Measurements from ENCODE around the gene GLB1L2.

Gene GLB1L2

GRCh38 chr11:134389464-134390180, 57.8 kb downstream of the GLB1L2 start:
- no peak for DNase-seq

DNA sequence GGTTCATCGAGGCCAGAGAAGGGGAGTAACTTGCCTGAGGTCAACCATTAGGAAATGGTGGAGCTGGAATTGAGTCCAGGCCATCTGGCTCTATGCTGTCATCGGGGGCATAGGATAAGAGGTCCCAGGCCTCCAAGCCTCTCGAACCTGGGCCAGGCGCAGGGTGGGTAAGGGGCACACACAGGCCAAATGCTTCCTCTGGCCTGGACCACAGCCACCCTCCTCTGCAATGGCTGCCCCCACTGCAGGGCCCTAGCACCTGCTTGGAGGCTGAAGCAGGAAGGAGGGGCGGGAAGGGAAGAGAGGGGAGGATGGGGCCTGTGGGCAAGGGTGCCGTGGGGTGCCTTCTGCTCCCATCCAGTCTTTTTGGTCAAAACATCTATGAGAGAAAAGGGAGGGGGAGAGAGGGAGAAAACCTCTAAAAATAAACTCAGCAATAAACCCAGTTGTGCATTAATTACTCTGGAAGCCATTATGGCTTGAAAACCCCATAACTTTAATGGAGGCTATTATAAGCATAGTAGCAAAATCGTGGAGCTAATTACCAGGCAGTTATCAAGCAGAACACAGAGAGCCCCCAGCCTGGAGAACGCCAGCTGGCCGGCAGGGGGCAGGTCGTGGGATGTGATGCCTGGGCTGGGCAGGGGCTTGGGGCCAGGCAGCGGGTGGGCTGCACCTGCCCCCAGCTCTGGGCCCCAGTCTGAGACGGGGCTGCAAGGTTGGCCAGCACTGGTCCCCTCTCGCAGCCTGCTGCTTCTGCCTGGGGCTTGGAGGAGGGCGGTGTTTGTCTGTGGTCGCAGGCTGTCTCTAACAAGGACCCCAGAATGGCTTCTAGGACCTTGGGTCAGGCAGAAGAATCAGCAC, 59.1 kb downstream of the GLB1L2 start:
- DNase-seq: no peak

GRCh38 chr11:134391656-134392055, 59.9 kb downstream of the GLB1L2 start:
- no peak for DNase-seq

DNA sequence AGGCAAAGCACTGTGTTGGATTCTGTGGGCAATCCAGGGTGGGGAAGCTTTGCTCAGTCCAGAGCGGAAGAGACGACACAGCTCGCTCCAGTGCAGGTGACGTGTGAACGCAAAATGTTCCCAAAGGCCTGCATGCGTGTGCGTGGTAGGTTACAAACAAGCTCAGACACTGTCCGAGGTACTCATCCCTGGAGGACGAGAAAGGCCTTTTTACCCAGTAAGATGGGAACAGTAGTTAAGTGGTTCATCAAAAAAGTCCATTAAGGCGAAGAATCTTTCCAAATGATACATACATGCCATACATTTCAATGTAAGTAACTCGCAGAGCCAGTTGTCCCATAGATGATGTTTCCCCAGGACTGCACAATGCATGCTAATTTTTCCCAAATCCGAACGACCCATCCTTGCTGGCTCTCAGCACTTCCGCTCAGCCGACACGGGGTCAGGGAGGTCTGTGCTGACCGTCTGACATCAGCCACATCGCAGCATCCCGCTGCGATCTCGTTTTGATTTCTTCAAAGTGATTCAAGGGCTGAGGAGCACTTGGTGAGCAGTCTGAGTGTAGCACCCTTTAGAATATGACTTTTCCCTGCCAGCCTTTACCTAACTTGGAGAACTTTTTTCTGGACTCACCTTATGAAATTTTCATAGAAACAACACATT, 61.3 kb downstream of the GLB1L2 start:
- no peak for DNase-seq

GRCh38 chr11:134393638-134394037, 61.9 kb downstream of the GLB1L2 start:
- no peak for DNase-seq

- no peak for DNase-seq
Measured at GRCh38 chr11:134394311-134394710, 62.5 kb downstream of the GLB1L2 start.

GRCh38 chr11:134395002-134395401, 63.2 kb downstream of the GLB1L2 start:
- no peak for DNase-seq

DNA sequence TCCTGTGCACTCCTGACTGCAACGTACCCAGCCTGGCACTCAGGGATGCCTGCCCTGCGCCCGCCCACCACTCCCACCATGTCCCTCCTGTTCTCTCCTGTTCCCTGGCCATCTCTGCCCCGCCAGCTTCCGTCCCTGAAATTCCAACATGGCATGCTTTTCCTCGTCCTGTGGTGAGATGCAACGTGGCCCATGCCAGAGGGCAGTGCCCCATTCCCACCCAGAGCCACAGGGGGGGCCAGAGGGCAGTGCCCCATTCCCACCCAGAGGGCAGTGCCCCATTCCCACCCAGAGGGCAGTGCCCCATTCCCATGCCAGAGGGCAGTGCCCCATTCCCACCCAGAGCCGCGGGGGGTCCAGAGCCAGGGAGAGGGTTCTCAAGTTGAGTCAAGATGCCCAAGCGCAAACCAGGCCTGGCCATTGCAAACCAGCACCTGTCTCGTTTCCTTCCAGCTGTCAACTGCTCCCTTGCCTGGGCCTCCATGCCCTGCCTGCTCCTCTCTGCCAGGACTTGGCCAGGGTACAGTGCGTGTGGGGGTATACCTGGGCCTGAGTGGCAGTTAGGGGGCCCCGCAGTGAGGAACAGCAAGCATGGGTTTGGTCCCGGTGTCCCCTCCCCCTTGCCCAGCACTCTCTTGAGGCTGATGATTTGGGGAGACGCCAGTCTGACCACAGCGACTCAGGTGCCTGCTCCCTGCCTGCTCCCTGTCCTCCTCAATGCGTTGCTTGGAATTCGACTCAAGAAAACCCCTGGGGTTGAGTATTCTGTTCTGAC, 65.7 kb downstream of the GLB1L2 start:
- DNase-seq: no peak

DNA sequence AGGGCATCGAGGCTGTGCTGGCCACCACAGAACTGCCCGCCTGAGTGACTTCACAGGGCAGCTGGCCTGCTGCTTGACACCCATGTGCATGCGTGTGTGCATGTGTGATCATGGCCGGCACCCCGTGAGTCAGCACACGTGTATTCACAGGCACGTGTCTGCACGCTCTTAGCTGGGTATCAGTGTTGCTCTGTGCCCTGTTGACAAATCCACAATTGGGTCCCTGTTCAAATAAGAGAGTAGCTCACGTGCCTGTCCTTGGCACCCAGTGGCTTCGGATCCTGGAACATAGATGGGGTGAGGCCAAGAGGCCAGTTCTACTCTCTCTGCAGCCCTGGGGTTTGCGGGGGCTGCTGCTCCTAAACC, 66.3 kb downstream of the GLB1L2 start:
- no peak for DNase-seq

- DNase-seq: no peak
Measured at GRCh38 chr11:134398644-134399292, 67.0 kb downstream of the GLB1L2 start.

DNA sequence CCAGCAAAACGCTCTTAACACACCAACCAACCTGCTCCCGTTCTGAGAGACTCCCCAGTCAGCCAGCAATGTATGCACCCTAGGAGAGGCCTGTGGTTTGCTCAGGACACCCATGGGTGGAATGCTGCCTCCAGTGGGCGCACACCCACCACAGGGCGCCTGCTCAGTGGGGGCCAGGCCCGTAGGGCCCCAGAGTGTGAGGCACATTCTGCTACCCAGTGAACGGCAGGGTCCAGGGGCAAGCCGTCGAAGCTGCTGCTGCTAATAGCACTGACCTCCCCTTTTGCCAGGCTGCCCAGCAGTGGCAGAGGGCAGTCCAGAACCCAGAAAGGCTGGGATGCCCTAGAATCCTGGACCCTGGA, 67.5 kb downstream of the GLB1L2 start:
- no peak for DNase-seq

- DNase-seq: no peak
Measured at GRCh38 chr11:134399996-134400395, 68.2 kb downstream of the GLB1L2 start.

DNA sequence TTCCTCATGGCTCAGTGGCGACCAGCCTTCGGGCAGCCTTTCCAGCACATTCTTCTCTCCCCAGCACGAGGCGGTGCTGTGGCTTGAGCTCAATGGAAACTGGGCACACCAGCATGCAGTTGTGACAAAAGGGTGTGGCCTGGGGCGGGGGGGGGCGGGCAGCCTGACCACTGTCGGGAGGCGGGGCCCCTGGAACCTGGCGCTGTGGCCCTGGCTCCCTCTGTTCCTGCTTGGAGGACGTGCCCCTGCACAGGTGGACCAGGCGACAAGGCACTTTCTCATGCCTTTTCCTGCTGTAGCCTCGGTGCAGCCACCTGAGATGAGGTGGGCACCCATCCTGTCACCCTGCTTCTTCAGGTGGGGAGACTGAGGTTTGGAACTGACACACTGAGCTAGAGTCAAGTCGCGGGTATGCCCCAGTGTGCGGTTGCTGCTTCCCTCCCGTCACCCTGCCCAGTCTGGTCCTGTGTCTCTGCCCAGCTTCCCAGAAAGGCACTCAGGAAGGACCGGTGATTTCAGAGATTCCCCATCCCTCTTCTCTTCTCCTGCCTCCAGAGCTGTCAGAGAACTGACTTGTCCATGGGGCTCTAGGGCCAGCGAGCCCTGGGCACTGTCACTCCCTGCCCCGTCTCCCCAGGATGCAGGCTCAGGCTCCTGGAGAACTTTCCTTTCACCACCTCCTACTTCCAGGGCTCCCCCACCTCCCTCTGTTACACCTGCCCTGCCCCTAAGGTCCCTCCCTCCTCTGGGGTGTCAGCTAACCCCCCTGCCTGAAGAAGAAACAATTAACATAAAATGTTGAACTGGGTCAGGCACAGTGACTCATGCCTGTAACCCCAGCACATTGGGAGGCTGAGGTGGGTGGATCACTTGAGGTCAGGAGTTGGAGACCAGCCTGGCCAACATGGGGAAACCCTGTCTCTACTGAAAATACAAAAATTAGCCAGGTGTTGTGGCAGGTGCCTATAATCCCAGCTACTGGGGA, 70.3 kb downstream of the GLB1L2 start:
- peak; percentile 14 for DNase-seq

GRCh38 chr11:134402910-134403309, 71.1 kb downstream of the GLB1L2 start:
- no peak for DNase-seq

GRCh38 chr11:134404575-134405341, 73.0 kb downstream of the GLB1L2 start:
- no peak for DNase-seq

DNA sequence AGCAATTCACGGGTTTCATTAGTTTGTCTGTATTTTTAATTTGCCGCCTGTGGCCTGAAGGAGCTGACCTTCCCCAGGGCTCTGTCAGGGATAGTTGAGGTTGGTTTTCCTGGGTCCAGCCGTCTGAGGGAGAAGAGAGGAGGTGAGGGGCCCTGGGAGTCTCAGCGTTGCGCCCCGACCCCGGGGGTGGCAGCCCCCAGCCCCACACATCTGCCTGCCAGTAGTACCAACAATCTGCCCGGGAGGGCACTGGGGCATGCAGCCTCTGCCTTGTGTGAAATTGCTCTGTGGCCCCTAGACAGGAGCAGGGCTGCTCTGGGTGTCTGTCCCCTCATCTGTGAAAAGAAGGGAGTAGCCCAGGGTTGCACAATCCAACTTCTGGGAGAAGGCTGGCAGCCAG, 73.6 kb downstream of the GLB1L2 start:
- DNase-seq: no peak

DNA sequence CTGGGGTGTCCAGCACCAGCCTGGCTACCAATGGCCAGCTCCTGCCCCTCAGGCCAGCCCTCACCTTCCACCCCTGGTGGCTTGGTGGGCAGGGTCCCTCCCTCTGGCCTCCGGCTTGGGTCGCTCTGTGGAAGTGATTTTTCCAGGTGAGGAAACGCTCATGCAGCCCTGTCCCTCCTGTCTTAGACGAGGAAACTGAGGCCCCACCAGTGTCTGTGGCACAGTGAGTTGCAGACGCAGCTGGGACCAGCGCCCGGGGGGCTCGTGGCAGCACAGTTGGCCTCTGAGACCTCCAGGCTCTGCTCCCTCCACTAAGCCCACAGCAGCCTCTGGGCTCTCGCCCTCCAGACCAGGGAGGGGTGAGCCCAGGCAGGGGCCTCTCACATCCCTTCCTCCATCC, 74.1 kb downstream of the GLB1L2 start:
- no peak for DNase-seq

DNA sequence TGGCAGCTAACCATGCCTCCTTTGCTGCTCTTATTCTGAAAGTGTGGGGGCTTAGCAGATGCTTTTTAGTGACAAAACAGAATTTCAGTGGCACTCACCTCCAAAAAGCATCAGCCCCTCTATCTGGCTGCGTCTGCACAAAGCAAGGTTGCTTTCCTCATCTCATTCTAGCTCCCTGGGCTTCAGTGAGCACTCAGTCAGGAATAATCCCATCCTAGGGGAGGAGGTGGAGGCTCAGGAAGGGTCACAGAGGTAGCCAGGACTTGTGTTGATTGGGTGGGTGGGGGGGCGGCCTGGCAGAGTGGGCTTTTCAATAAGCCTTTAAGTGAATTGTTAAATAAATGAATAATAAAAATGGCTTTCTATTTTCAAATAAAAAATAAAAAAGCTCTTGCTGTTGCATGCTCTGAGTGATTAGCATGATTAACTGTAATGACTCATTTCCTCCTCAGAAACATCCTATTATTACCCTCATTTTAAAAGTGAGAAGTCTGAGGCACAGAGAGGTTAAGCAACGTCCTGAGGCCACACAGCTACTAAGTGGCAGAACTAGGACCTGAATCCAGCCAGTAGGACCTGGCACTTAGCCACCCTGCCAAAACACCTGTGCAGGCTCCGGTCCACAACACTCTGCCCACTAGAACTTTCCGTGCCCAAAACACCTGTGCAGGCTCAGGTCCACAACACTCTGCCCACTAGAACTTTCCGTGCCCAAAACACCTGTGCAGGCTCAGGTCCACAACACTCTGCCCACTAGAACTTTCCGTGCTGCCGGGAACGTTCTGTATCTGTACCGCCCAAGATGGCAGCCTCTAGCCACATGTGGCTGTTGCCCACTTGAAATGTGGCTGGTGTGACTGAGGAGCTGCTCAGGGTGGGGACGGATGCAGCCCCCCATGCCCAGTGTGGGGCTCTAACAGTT, 74.7 kb downstream of the GLB1L2 start:
- no peak for DNase-seq

DNA sequence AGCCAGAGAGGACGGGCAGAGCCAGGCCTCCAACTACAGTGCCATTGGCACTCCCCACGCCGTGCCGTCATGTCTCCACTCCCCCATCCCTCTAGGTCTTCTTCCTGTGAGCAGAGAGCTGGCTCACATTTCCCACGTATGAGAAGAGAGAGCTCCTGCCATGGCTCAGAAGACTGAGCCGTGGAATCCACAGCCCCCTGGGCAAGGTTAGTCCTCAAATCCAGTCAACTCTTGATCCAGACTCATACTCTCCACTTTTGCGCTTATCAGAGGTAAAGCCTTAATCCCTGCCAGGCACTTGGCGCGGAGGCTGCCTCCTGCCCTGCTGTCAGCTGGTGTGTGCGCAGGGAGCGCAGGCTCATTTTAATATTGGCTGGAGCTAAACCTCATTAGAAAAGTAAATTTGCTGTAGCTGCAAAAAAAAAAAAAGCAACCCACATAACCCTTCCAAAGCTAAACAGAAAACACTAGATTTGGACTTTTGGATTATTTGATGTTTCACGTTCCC, 75.6 kb downstream of the GLB1L2 start:
- DNase-seq: no peak

Measured in CD4-positive, alpha-beta T cell treated with Interferon gamma for 1 hour (primary cell).